HUES6 (cell line): ENCODE results near the gene NDUFS7.
A peak's percentile ranks its signal among the peaks of the same experiment; 100 is the strongest.

ENCODE experiments used
- H3K27ac ChIP-seq: 2 replicates; pipeline ENCODE4 v1.7.0; 2013; ENCODE audit warnings: low read depth, mild to moderate bottlenecking, low read length, inconsistent platforms
- H3K27me3 ChIP-seq: 2 replicates; pipeline ENCODE4 v1.6.1; 2013; ENCODE audit warnings: low read length; ENCODE audit not compliant: control insufficient read depth, insufficient read depth
- H3K36me3 ChIP-seq: 2 replicates; pipeline ENCODE4 v1.6.1; 2013; ENCODE audit warnings: low read length; ENCODE audit not compliant: control insufficient read depth, insufficient read depth
- H3K4me1 ChIP-seq: 2 replicates; pipeline ENCODE4 v1.6.1; 2013; ENCODE audit warnings: low read length; ENCODE audit not compliant: control insufficient read depth, insufficient read depth
- H3K4me3 ChIP-seq: 2 replicates; pipeline ENCODE4 v1.5.1; 2013; ENCODE audit warnings: low read depth, low read length
- H3K9ac ChIP-seq: one replicate; pipeline ENCODE4 v1.6.1; 2013; ENCODE audit warnings: mild to moderate bottlenecking, low read length
- H3K9me3 ChIP-seq: 2 replicates; pipeline ENCODE4 v1.6.1; 2013; ENCODE audit warnings: low read depth, low read length; ENCODE audit not compliant: control insufficient read depth, insufficient read depth

Gene NDUFS7

GRCh38 chr19:1356508-1356865, 27.2 kb upstream of the NDUFS7 start:
- Histone ChIP-seq H3K4me1 (peaks cover 56% of the 10 kb centered on the region), H3K9ac (no peak overlapping the region), H3K27me3 (no peaks in the 10 kb centered on the region), H3K27ac (no peak overlapping the region), H3K4me3 (peak overlapping the region; percentile 71), H3K9me3 (no peaks in the 10 kb centered on the region), H3K36me3 (peaks cover 34% of the 10 kb centered on the region)

- peak overlapping the region; percentile 35 for H3K4me3 ChIP-seq
- H3K9ac ChIP-seq: peak overlapping the region; percentile 30
- H3K36me3 ChIP-seq: peaks cover 45% of the 10 kb centered on the region
- H3K9me3 ChIP-seq: no peaks in the 10 kb centered on the region
- H3K27me3 ChIP-seq: no peaks in the 10 kb centered on the region
- H3K27ac ChIP-seq: no peak overlapping the region
- peaks cover 57% of the 10 kb centered on the region for H3K4me1 ChIP-seq
Measured at GRCh38 chr19:1357531-1358109, 26.1 kb upstream of the NDUFS7 start.

DNA sequence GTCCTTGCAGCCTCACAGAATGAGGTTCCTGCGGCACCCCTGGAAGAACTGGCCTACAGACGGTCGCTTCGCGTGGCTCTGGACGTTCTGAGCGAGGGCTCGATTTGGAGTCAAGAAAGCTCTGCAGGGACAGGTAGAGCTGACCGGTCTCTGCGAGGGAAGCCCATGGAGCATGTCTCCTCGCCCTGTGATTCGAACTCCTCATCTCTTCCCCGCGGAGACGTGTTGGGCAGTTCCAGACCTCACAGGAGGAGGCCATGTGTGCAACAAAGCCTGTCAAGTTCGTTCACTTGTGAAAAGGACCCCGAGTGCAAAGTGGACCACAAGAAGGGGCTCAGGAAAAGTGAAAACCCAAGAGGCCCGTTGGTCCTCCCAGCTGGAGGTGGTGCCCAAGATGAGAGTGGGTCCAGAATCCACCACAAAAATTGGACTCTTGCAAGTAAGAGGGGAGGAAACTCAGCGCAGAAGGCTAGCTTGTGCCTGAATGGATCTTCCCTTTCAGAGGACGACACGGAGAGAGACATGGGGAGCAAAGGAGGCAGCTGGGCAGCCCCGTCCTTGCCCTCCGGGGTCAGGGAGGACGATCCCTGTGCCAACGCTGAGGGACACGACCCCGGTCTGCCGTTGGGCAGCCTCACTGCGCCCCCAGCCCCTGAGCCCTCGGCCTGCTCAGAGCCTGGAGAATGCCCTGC, 23.4 kb upstream of the NDUFS7 start:
- H3K36me3 ChIP-seq: peaks cover 63% of the 10 kb centered on the region
- no peak overlapping the region for H3K27ac ChIP-seq

DNA sequence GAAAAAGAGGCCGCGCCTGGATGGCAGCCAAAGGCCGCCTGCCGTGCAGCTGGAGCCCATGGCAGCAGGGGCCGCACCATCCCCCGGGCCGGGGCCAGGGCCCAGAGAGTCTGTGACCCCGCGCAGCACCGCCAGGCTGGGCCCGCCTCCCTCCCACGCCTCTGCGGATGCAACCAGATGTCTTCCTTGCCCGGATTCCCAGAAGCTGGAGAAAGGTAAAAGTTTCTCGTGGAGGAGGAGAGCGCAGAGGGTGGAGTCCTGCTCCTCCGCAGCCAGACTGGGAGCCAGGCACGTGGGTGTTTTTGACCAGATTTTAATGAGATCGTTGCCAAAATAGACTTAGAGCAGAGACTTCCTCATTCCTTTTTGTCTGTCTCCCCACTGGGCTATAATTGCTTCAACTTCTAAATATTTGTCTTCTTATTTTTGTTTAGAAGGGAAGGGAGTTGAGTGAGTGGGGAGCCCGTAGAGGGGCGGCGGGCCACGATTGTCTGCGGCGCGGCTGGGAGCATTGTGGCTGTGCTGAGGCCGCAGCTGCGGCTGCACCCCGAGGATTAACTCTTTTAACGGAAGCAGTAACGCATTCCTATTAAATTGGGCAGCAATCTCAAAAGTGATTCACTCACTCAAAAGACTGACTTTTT, 22.8 kb upstream of the NDUFS7 start:
- Histone ChIP-seq H3K27me3 (no peaks in the 10 kb centered on the region), H3K27ac (no peak overlapping the region), H3K9me3 (no peaks in the 10 kb centered on the region), H3K4me1 (peaks cover 57% of the 10 kb centered on the region), H3K36me3 (peaks cover 70% of the 10 kb centered on the region), H3K9ac (no peak overlapping the region), H3K4me3 (peak overlapping the region; percentile 20; the same call in 1 of the 2 replicates)

More for the DNA sequence above, 23.4 kb upstream of the NDUFS7 start:
- Histone ChIP-seq H3K27me3 (no peaks in the 10 kb centered on the region), H3K4me1 (peaks cover 57% of the 10 kb centered on the region), H3K9ac (peak overlapping the region; percentile 11), H3K9me3 (no peaks in the 10 kb centered on the region), H3K4me3 (no peak overlapping the region)

GRCh38 chr19:1361601-1362386, 21.9 kb upstream of the NDUFS7 start:
- no peak overlapping the region for H3K9ac ChIP-seq
- peaks cover 78% of the 10 kb centered on the region for H3K36me3 ChIP-seq
- H3K27ac ChIP-seq: no peak overlapping the region
- no peak overlapping the region for H3K4me3 ChIP-seq
- no peaks in the 10 kb centered on the region for H3K27me3 ChIP-seq
- H3K4me1 ChIP-seq: peaks cover 48% of the 10 kb centered on the region
- H3K9me3 ChIP-seq: no peaks in the 10 kb centered on the region

DNA sequence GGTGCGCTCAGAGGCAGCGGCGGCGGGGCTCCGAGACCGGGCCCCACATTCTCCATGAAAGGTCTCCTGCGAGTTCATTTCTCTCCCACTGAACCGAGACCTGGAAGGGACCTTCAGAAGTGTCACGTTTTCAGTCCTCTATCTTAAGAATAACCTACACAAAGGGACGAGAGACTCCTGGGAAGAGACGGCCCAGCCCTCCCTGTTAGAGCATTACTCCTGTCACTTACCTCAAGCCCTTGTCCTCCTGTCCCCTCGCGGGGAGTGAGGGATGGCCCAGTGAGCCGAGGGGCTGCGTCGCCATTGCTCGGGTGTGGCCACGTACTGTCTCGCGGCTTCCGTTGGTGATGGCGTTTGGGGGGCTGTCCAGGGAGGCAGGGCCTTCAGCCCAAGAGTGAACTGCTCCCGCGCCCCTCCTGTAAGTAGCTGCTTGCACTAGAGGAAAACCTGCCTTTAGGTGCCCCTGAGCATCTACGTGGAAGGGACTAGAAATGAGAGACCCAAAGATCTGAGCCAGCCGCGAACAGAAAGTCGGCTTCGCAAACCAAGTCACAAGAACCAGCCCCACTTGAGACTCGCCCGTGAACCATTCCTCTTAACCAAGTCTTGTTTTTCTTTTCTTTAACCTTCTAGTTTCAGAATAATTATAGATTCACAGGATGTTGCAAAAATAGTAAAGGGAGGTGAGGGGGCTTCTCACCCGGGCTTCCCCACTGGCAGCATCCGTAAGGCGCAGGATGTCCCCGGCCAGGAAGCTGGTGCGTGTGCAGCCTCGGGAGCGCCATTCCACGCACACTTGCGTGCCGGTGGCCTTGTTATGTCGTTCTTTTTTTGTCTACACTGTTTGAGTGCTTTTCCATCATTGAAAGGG, 21.1 kb upstream of the NDUFS7 start:
- H3K27me3 ChIP-seq: no peaks in the 10 kb centered on the region
- H3K4me3 ChIP-seq: no peak overlapping the region
- H3K36me3 ChIP-seq: peaks cover 86% of the 10 kb centered on the region
- H3K9me3 ChIP-seq: no peaks in the 10 kb centered on the region
- no peak overlapping the region for H3K9ac ChIP-seq
- no peak overlapping the region for H3K27ac ChIP-seq
- H3K4me1 ChIP-seq: peaks cover 40% of the 10 kb centered on the region

GRCh38 chr19:1363599-1363998, 20.1 kb upstream of the NDUFS7 start:
- H3K27me3 ChIP-seq: no peaks in the 10 kb centered on the region
- H3K9me3 ChIP-seq: no peaks in the 10 kb centered on the region
- no peak overlapping the region for H3K9ac ChIP-seq
- H3K4me3 ChIP-seq: no peak overlapping the region
- H3K36me3 ChIP-seq: peaks cover 90% of the 10 kb centered on the region
- H3K27ac ChIP-seq: no peak overlapping the region
- H3K4me1 ChIP-seq: peaks cover 33% of the 10 kb centered on the region

DNA sequence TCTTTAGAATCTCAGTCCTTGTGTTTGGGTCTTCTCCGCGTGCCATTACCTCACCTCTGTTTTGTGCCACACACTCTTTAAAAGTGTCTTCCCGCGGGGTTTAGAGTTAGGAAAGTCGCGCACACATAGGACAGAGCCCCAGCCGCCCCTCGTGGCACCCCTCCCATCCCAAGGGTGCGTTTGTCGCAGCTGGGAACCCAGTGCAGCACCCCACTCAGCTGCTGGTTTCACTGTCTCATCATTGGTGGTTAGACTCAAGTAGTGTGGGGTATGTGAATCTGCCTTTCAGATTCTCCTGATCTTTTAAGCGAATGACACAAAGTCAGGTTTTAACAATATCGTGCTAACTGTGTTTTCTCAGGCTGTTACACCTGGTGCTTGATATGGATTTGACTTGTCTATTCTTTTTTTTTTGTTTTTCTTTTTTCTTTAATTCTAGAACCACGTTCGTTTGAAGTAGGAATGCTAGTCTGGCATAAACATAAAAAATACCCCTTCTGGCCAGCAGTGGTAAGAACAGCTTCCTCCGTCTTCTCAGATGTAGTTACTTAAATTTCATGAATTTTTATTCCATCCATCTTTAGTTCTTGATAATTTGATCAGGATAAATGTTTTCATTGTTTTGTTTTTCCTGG, 19.5 kb upstream of the NDUFS7 start:
- Histone ChIP-seq H3K9me3 (no peaks in the 10 kb centered on the region), H3K4me3 (no peak overlapping the region), H3K36me3 (peaks cover 88% of the 10 kb centered on the region), H3K27ac (no peak overlapping the region), H3K9ac (no peak overlapping the region), H3K4me1 (peaks cover 27% of the 10 kb centered on the region), H3K27me3 (no peaks in the 10 kb centered on the region)

DNA sequence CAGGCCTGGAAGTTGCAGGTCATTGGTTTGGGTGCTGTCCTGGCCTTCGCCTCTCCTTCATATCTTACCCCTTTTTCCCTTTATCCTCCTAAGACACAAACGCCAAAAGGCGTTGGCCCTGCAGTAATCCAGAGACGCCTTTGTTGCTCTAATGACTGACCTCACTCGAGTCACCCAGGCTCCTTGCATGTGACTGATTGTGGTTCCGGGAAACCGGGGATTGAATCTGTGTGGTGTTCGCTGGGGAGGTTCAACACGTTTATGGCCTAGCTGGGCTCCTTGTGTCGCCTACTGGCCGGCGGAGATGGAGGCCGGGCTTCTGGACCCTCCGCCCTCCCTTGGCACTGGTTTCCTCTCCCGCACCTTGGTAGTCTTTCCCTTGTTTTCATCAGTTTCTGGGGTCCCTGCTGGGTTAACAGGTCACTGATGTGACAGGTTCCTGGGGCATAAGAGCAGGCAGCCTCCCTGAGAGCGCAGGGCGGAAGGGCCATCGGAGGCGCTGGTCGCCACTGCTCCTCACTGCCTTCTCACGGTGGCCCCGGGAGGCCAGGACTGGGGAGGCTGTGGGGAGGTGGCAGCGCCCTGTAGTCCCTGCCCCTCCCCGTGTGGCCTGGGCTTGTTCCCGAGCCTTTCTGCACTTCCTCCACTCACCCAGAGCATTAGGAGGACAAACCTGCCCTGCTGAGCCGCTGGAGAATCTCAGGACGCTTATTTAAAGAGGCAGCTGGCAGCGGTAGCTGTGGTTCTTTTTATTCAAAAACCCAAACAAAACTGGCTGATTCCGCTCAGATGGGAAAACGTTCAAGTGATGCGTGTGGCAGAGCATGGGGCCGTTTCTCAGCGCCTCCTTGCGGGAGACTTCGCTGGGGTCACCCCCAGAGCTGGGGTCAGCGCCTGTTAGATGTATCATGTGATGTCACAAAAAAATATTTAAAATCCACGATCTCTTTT, 18.1 kb upstream of the NDUFS7 start:
- H3K27ac ChIP-seq: peak overlapping the region; percentile 53; the same call in 1 of the 2 replicates
- H3K9me3 ChIP-seq: no peaks in the 10 kb centered on the region
- H3K4me3 ChIP-seq: no peak overlapping the region
- H3K4me1 ChIP-seq: peaks cover 13% of the 10 kb centered on the region; the same call in 1 of the 2 replicates
- H3K36me3 ChIP-seq: peaks cover 88% of the 10 kb centered on the region
- H3K27me3 ChIP-seq: no peaks in the 10 kb centered on the region
- H3K9ac ChIP-seq: no peak overlapping the region
